K562 (cell line): ENCODE results near the gene PTOV1. TPM values are rescaled to one million over a fixed set of nuclear protein-coding genes. Genes with fewer than 3 reads are reported as not detected.

Experiments
- ATAC-seq: fragments of 200-7000 bp; cut with Tn5 transposase; 3 replicates; pipeline ENCODE4 v1.9.1; 2020; ENCODE audit warnings: moderate library complexity
- BruUV-seq: library from RNA; stranded (reverse); fragments of 400-500 nt; replicated peaks from 2 replicates; lab custom pipeline; 2021; lab: Mats Ljungman, UMichigan
- CTCF ChIA-PET: fragments of 300-600 bp; formaldehyde crosslinking; extraction: SDS; loops from one replicate; lab custom pipeline; 2021; ENCODE audit warnings: low intra/inter-chr PET ratio; lab: Yijun Ruan, JAX
- POLR2A ChIA-PET: fragments of 300-600, 350-650 bp; sonication (Branson Sonifier 250); formaldehyde crosslinking; extraction: SDS; loops from one replicate; lab custom pipeline; 2021; ENCODE audit warnings: antibody characterized with exemption, inconsistent platforms; lab: Yijun Ruan, JAX
- DNase-seq, 4 experiments: peaks; one replicate each; pipeline versions ENCODE4 v3.0.0 to v3.0.0-alpha.2; 2011 to 2018; ENCODE audit warnings: low spot score in 3 of 4, mixed read lengths in 3 of 4; ENCODE audit errors: extremely low read depth in 1 of 4
- FAIRE-seq: peaks from 2 replicates; lab custom pipeline; 2011; peaks lifted over from hg19 to GRCh38; lab: Jason Lieb, UNC
- H2AFZ ChIP-seq: 2 replicates; pipeline ENCODE4 v1.6.0; 2011; ENCODE audit warnings: low read depth, low read length, control low read depth, inconsistent platforms
- H3K27ac ChIP-seq: fragments of 200-600 bp; 3 replicates; pipeline ENCODE4 v1.8.0; 2011; ENCODE audit warnings: low read depth, mild to moderate bottlenecking, control low read depth, inconsistent platforms, low read length, moderate library complexity, mixed read lengths; ENCODE audit errors: extremely low read depth
- H3K27me3 ChIP-seq, 2 experiments: fragments of 300-600 bp in 1 of 2; 2 replicates in 1 of 2; 3 replicates in 1 of 2; pipeline versions ENCODE4 v1.6.0 to v1.8.0; 2011; ENCODE audit warnings: inconsistent platforms in 2 of 2, low read length in 2 of 2, mild to moderate bottlenecking in 1 of 2, mixed read lengths in 1 of 2, moderate library complexity in 1 of 2; ENCODE audit not compliant: control insufficient read depth in 2 of 2, insufficient read depth in 2 of 2
- H3K36me3 ChIP-seq: fragments of 300-600 bp; 3 replicates; pipeline ENCODE4 v1.8.0; 2011; ENCODE audit warnings: mild to moderate bottlenecking, low read length, inconsistent platforms; ENCODE audit not compliant: control insufficient read depth, insufficient read depth
- H3K4me1 ChIP-seq, 2 experiments: fragments of 200-600 bp in 1 of 2; replicated peaks in 1 of 2; 2 replicates in 1 of 2; 3 replicates in 1 of 2; pipeline versions ENCODE4 v1.5.1 to v1.8.0; 2011; ENCODE audit warnings: inconsistent platforms in 2 of 2, low read length in 2 of 2, mild to moderate bottlenecking in 1 of 2, mixed read lengths in 1 of 2, moderate library complexity in 1 of 2; ENCODE audit not compliant: control insufficient read depth in 2 of 2, insufficient read depth in 2 of 2
- H3K4me2 ChIP-seq: 2 replicates; pipeline ENCODE4 v1.6.1; 2011; ENCODE audit warnings: low read length, control low read depth, inconsistent platforms, mixed read lengths; ENCODE audit not compliant: insufficient read depth
- H3K4me3 ChIP-seq: fragments of 200-600 bp; sonication (generic), shearing (Covaris generic); 2 replicates; pipeline ENCODE4 v1.5.1; 2016; ENCODE audit warnings: control low read depth, inconsistent platforms
- H3K79me2 ChIP-seq: fragments of 200-600 bp; 3 replicates; pipeline ENCODE4 v1.8.0; 2011; ENCODE audit warnings: low read length, inconsistent platforms; ENCODE audit not compliant: control insufficient read depth, insufficient read depth
- H3K9ac ChIP-seq, 2 experiments: 2 replicates each; pipeline versions ENCODE4 v1.6.0 to v1.6.1; 2011; ENCODE audit warnings: low read depth in 2 of 2, low read length in 2 of 2, control low read depth in 1 of 2, inconsistent platforms in 1 of 2, mild to moderate bottlenecking in 1 of 2, mixed read lengths in 1 of 2; ENCODE audit not compliant: insufficient read depth in 1 of 2
- H3K9me1 ChIP-seq: one replicate; pipeline ENCODE4 v1.6.0; 2011; ENCODE audit warnings: inconsistent platforms, mild to moderate bottlenecking, low read length, moderate library complexity; ENCODE audit not compliant: control insufficient read depth, insufficient read depth
- H3K9me3 ChIP-seq: replicated peaks from 2 replicates; pipeline ENCODE4 v1.5.1; 2011; ENCODE audit warnings: low read depth, low read length, inconsistent platforms; ENCODE audit not compliant: control insufficient read depth, insufficient read depth
- H4K20me1 ChIP-seq: replicated peaks from 2 replicates; pipeline ENCODE4 v1.6.1; 2011; ENCODE audit warnings: low read length, inconsistent platforms, mixed read lengths; ENCODE audit not compliant: control insufficient read depth, insufficient read depth
- BDP1 ChIP-seq: IDR thresholded peaks from 3 replicates; pipeline ENCODE4 v1.6.1; 2011; ENCODE audit not compliant: insufficient read length, insufficient read depth
- CHD4 ChIP-seq: fragments of 200-600 bp; sonication (generic); IDR thresholded peaks from 3 replicates; pipeline ENCODE4 v1.6.1; 2012; ENCODE audit warnings: low read depth, mild to moderate bottlenecking, mixed read lengths, low read length, inconsistent platforms; ENCODE audit not compliant: insufficient read depth, insufficient replicate concordance, poor library complexity, severe bottlenecking
- CLOCK ChIP-seq: fragments of 250-450 bp; sonication (Bioruptor Pico); IDR thresholded peaks from 2 replicates; pipeline ENCODE4 v1.4.0; 2020; ENCODE audit warnings: mild to moderate bottlenecking, moderate library complexity, borderline replicate concordance
- ESRRA ChIP-seq: fragments of 450-650 bp; IDR thresholded peaks from 2 replicates; pipeline ENCODE4 v1.6.1; 2014; ENCODE audit warnings: low read depth, mild to moderate bottlenecking, moderate library complexity, borderline replicate concordance
- MCM2 ChIP-seq: fragments of 450-650 bp; IDR thresholded peaks from 2 replicates; pipeline ENCODE4 v1.6.1; 2017; ENCODE audit warnings: low read depth, mild to moderate bottlenecking
- POLR2A ChIP-seq: fragments of 450-650 bp; conservative IDR thresholded peaks from 2 replicates; pipeline ENCODE4 v1.6.1; 2016
- POLR2AphosphoS2 ChIP-seq: IDR thresholded peaks from 2 replicates; pipeline ENCODE4 v1.6.1; 2012; ENCODE audit warnings: low read length, improper control_type of control experiment
- POLR2AphosphoS5 ChIP-seq: IDR thresholded peaks from 2 replicates; pipeline ENCODE4 v1.6.1; 2011; ENCODE audit warnings: mild to moderate bottlenecking, low read depth, low read length, moderate library complexity; ENCODE audit not compliant: control insufficient read depth, insufficient read depth
- RAD21 ChIP-seq, 2 experiments: fragments of 250-450 bp in 1 of 2; fragments of 450-650 bp in 1 of 2; sonication (Bioruptor Pico) in 1 of 2; formaldehyde crosslinking in 1 of 2; IDR thresholded peaks in 1 of 2; conservative IDR thresholded peaks in 1 of 2; 2 replicates each; pipeline versions ENCODE4 v1.4.0 to v1.8.0; 2020 to 2022; ENCODE audit warnings: mild to moderate bottlenecking in 2 of 2, moderate library complexity in 1 of 2
- RBFOX2 ChIP-seq: fragments of 200-400 bp; formaldehyde crosslinking; IDR thresholded peaks from 2 replicates; pipeline ENCODE4 v1.6.1; 2017; ENCODE audit warnings: low read depth, mild to moderate bottlenecking, low read length, moderate library complexity
- RBM22 ChIP-seq: fragments of 200-400 bp; formaldehyde crosslinking; IDR thresholded peaks from 2 replicates; pipeline ENCODE4 v1.6.1; 2018; ENCODE audit warnings: low read length, low read depth; ENCODE audit not compliant: poor library complexity, severe bottlenecking
- RFX5 ChIP-seq: IDR thresholded peaks from 2 replicates; pipeline ENCODE4 v1.6.1; 2011; ENCODE audit warnings: low read depth, mild to moderate bottlenecking, improper control_type of control experiment, low read length
- SIN3A ChIP-seq, 2 experiments: fragments of 150-350 bp in 1 of 2; IDR thresholded peaks; 2 replicates each; pipeline ENCODE4 v1.6.1; 2011 to 2016; ENCODE audit warnings: borderline replicate concordance in 2 of 2, low read depth in 2 of 2, low read length in 2 of 2, mild to moderate bottlenecking in 2 of 2, moderate library complexity in 2 of 2; ENCODE audit not compliant: control insufficient read depth in 1 of 2
- SRSF7 ChIP-seq: fragments of 200-400 bp; formaldehyde crosslinking; optimal IDR thresholded peaks from 2 replicates; pipeline ENCODE3; 2017; ENCODE audit warnings: mild to moderate bottlenecking, low read depth, low read length
- SUPT5H ChIP-seq: fragments of 450-650 bp; IDR thresholded peaks from 2 replicates; pipeline ENCODE4 v1.6.1; 2016
- TEAD1 ChIP-seq, 2 experiments: fragments of 450-650 bp in 1 of 2; sonication (generic) in 1 of 2; formaldehyde crosslinking; IDR thresholded peaks; 2 replicates each; pipeline versions ENCODE4 v1.4.0 to v1.8.0; 2020 to 2022; ENCODE audit warnings: mild to moderate bottlenecking in 2 of 2, missing genetic modification reagents in 1 of 2
- U2AF1 ChIP-seq: fragments of 200-400 bp; formaldehyde crosslinking; optimal IDR thresholded peaks from 2 replicates; pipeline ENCODE3; 2017; ENCODE audit warnings: mild to moderate bottlenecking, low read depth, low read length, moderate library complexity
- ZZZ3 ChIP-seq: fragments of 450-650 bp; IDR thresholded peaks from 2 replicates; pipeline ENCODE4 v1.6.1; 2016; ENCODE audit warnings: antibody characterized with exemption, mild to moderate bottlenecking, moderate library complexity
- WGBS: fragments of 100-300 bp; shearing (Covaris generic); methylation state at CpG from one replicate; pipeline ENCODE4 v1.1.6; 2016; ENCODE audit warnings: low coverage, mixed read lengths; ENCODE audit not compliant: insufficient coverage; ENCODE audit errors: missing lambda C conversion rate; 5-methylcytosine and 5-hydroxymethylcytosine counted together
- in situ Hi-C: fragments of 300-500 bp; cut with MboI; formaldehyde crosslinking; loops from 4 replicates; pipeline ENCODE4 v1.15.0; 2018; ENCODE audit warnings: inconsistent platforms, mixed read lengths
- intact Hi-C: fragments of 100-400 bp; cut with micrococcal nuclease; formaldehyde crosslinking; loops from 2 replicates; pipeline ENCODE4 v1.14.2; 2022
- polyA plus RNA-seq, 8 experiments: library from polyadenylated mRNA; depleted of rRNA in 4 of 8; stranded (reverse) in 5 of 8; unstranded in 3 of 8; fragments of >200 nt; fragmentation: Nextera tagmentation in 2 of 8; fragmentation: Illumina TruSeq in 1 of 8; extraction: Ambion mirVana in 2 of 8; extraction: Trizol in 1 of 8; gene quantifications; 2 replicates each; pipeline versions ENCODE4 v1.2.1 to v1.2.3, GENCODE V29; 2011 to 2014; ENCODE audit warnings: inconsistent platforms in 1 of 8, missing spikeins in 1 of 8
- total RNA-seq, 7 experiments: library from RNA; depleted of rRNA in 6 of 7; stranded (reverse); fragments of >200 nt in 6 of 7; fragmentation: Illumina TruSeq in 2 of 7; extraction: Trizol in 2 of 7; gene quantifications; 2 replicates each; pipeline versions ENCODE4 v1.2.1 to v1.2.3, GENCODE V29; 2011 to 2021; ENCODE audit warnings: low replicate concordance in 1 of 7

Gene PTOV1
- total and polyA plus RNA-seq, 9 of the 15 experiments (the other 6 are each of a cell fraction or from before 2014, with no cell fraction given): 4.9 to 169 (median 43.5) TPM

DNA sequence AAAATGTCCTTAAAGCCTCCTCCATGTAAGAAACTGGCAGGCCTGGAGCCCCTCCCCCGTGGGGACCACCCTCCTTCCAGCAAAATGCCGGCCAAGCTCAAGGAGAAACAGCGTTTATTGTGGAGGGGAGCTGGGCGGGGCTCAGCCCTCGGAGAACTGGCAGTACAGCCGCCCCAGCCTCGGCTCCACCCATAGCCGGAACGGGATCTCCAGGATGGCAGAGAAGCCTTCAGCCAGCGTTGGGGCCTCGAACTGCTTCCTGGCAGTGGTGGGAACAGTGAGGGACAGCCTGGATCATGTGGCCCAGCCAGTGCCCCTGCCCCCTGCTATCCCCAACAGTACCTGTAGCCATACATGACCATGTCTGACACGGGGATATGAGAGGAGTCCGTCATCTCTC, 10.1 kb downstream of the PTOV1 start:
- Histone ChIP-seq H3K27ac (no peak overlapping the region), H3K9me3 (no peaks in the 10 kb centered on the region), H3K4me2 (no peak overlapping the region), H3K79me2 (peaks cover 28% of the 10 kb centered on the region), H3K9me1 (peaks cover 4% of the 10 kb centered on the region), H4K20me1 (peaks cover 24% of the 10 kb centered on the region; the same call in 1 of the 2 replicates), H3K4me1 (peaks cover 13 to 80% of the 10 kb centered on the region in 2 experiments; a peak in 4 of 5 replicates), H2AFZ (no peak overlapping the region), H3K9ac (peak overlapping the region in 1 of 2 experiments; percentile 19; a peak in 2 of 4 replicates), H3K36me3 (peaks cover 87% of the 10 kb centered on the region), H3K4me3 (no peak overlapping the region), H3K27me3 (no peaks in the 10 kb centered on the region)
- no peak for TF ChIP-seq RFX5
- TF ChIP-seq RBM22: peak; percentile 8
- TF ChIP-seq MCM2: no peak
- TF ChIP-seq POLR2AphosphoS5: peak; percentile 13; the same call in 1 of the 2 replicates
- 0 out of 2 replicates have a peak, but pooled peaks have one; percentile 14 for TF ChIP-seq RBFOX2
- no peak for TF ChIP-seq ESRRA
- no peak for TF ChIP-seq CLOCK (CRISPR knock-in tag)
- peak in 1 of 2 experiments; percentile 10; a peak in 1 of 4 replicates for TF ChIP-seq SIN3A (IDR thresholded peaks at IDR 0.05; ENCODE audit: borderline replicate concordance in 2 of 2, control insufficient read depth in 1 of 2, low read depth in 2 of 2, low read length in 2 of 2)
- no peak for TF ChIP-seq BDP1
- peak; percentile 1 for TF ChIP-seq POLR2A
- no peak for TF ChIP-seq U2AF1
- no peak for TF ChIP-seq TEAD1 (CRISPR knock-in tag; IDR thresholded peaks at IDR 0.05)
- TF ChIP-seq RAD21 (CRISPR knock-in tag; conservative IDR thresholded peaks at IDR 0.05 in 1 of 2, IDR thresholded peaks at IDR 0.05 in 1 of 2): no peak
- TF ChIP-seq POLR2AphosphoS2: peak; percentile 24; the same call in 1 of the 2 replicates
- no peak for TF ChIP-seq SRSF7
- no peak for TF ChIP-seq ZZZ3
- TF ChIP-seq SUPT5H: 0 out of 2 replicates have a peak, but pooled peaks have one; percentile 19
- no peak for TF ChIP-seq CHD4
- CTCF ChIA-PET: no interaction called here
- FAIRE-seq: no peak
- intact Hi-C loops: no loop called here
- POLR2A ChIA-PET: interaction anchor here (0.5 to 1.3 kb wide), 2 partner anchors 9 to 336 kb away, joined by 3 to 6 read pairs; no protein-coding TSS in a partner anchor
- BruUV-seq: no TSS peak
- in situ Hi-C loops: no loop called here
- DNase-seq: no peak
- 75% methylated on average over 12 of the region's 13 CpGs for WGBS
- ATAC-seq: no peak
